OCI-LY3 (cell line): ENCODE measurements around the gene RERG.

Source experiments
- CTCF ChIP-seq: fragments of 200-600, 300-600 bp; sonication (generic); IDR thresholded peaks from 2 replicates; pipeline ENCODE4 v1.5.1; 2014; ENCODE audit warnings: antibody characterized with exemption, low read length, low read depth
- EZH2phosphoT487 ChIP-seq: fragments of 200-600 bp; shearing (Covaris generic); IDR thresholded peaks from 2 replicates; pipeline ENCODE4 v1.6.1; 2018; ENCODE audit warnings: antibody characterized with exemption, mixed run types, low read depth

DNA sequence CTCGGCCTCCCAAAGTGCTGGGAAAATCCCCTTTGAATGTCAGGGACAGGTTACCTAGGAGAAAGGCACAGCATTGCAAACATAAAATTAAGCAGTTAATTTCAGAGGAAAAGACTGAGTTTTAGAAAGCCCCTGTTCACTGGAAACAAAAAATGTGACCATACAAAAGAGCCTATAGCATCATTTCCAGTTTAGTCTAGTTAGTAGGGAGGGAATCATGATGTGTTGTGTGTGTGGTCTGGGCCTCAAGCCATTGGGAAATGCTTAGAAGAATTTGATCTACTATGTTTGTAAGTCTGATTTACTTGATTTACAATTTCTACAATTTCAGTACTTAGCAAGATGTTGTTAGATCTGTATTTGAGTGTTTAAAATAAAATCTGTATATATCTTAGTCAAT lies 47.1 kb upstream of the RERG start:
- TF ChIP-seq EZH2phosphoT487 (no peak), CTCF (no peak)
